ENCODE measurements around the gene NAA10.

The NAA10 gene

GRCh38 chrX:153919281-153919680 is 15.6 kb downstream of the NAA10 start:
- TF ChIP-seq CTCF (IDR thresholded peaks at IDR 0.05; ENCODE audit: insufficient read depth, low read depth, low read length, missing control alignments), result no peak
- no peak overlapping the region for H3K4me3 ChIP-seq (ENCODE audit: low read depth, low read length)
- no peak for DNase-seq (ENCODE audit: low read depth)

- no peak for TF ChIP-seq CTCF (IDR thresholded peaks at IDR 0.05; ENCODE audit: insufficient read depth, low read depth, low read length, missing control alignments)
- no peak overlapping the region for H3K4me3 ChIP-seq (ENCODE audit: low read depth, low read length)
- DNase-seq (ENCODE audit: low read depth), result no peak
These were observed 17.0 kb downstream of the NAA10 start for GRCh38 chrX:153917869-153918268.

- DNase-seq (ENCODE audit: low read depth), result no peak
- TF ChIP-seq CTCF (IDR thresholded peaks at IDR 0.05; ENCODE audit: insufficient read depth, low read depth, low read length, missing control alignments), result no peak
- H3K4me3 ChIP-seq (ENCODE audit: low read depth, low read length), result no peak overlapping the region
These were observed 21.1 kb downstream of the NAA10 start for GRCh38 chrX:153913701-153914100.

GRCh38 chrX:153913211-153913610 is 21.6 kb downstream of the NAA10 start:
- TF ChIP-seq CTCF (IDR thresholded peaks at IDR 0.05; ENCODE audit: insufficient read depth, low read depth, low read length, missing control alignments), result no peak
- no peak for DNase-seq (ENCODE audit: low read depth)
- H3K4me3 ChIP-seq (ENCODE audit: low read depth, low read length), result no peak overlapping the region

- H3K4me3 ChIP-seq (ENCODE audit: low read depth, low read length), result no peak overlapping the region
- TF ChIP-seq CTCF (IDR thresholded peaks at IDR 0.05; ENCODE audit: insufficient read depth, low read depth, low read length, missing control alignments), result no peak
- no peak for DNase-seq (ENCODE audit: low read depth)
These were observed 23.0 kb downstream of the NAA10 start for GRCh38 chrX:153911798-153912197.

- no peak overlapping the region for H3K4me3 ChIP-seq (ENCODE audit: low read depth, low read length)
- no peak for TF ChIP-seq CTCF (IDR thresholded peaks at IDR 0.05; ENCODE audit: insufficient read depth, low read depth, low read length, missing control alignments)
- no peak for DNase-seq (ENCODE audit: low read depth)
These were observed 24.4 kb downstream of the NAA10 start for GRCh38 chrX:153910446-153910845.

GRCh38 chrX:153909980-153910360 is 24.9 kb downstream of the NAA10 start:
- no peak overlapping the region for H3K4me3 ChIP-seq (ENCODE audit: low read depth, low read length)
- no peak for TF ChIP-seq CTCF (IDR thresholded peaks at IDR 0.05; ENCODE audit: insufficient read depth, low read depth, low read length, missing control alignments)
- DNase-seq (ENCODE audit: low read depth), result no peak
